Gastrocnemius medialis (tissue), 4 donors: ENCODE data around the gene SMCHD1. TPM values are rescaled to one million over a fixed set of nuclear protein-coding genes. Genes with fewer than 3 reads are reported as not detected.

Source experiments
- ATAC-seq, 2 donors: fragments of 150-250 bp; one replicate each; pipeline ENCODE4 v1.9.1; 2016
- DNase-seq, 2 donors: peaks; one replicate each; pipeline ENCODE4 v3.0.0-alpha.2; 2019
- H3K27ac ChIP-seq, 4 donors: fragments of 200-600 bp; sonication (generic); 1 replicate in 1 of 4; 2 replicates in 3 of 4; pipeline ENCODE4 v1.5.1; 2016 to 2018; ENCODE audit warnings: mild to moderate bottlenecking in 2 of 4, moderate library complexity in 1 of 4
- H3K27me3 ChIP-seq, 3 donors: fragments of 200-600 bp; sonication (generic) in 2 of 3; 1 replicate in 1 of 3; 2 replicates in 2 of 3; pipeline versions ENCODE4 v1.5.1 to v1.6.0; 2016 to 2019; ENCODE audit warnings: mild to moderate bottlenecking in 1 of 3, moderate library complexity in 1 of 3
- H3K36me3 ChIP-seq, 2 donors: fragments of 200-600 bp; sonication (generic) in 1 of 2; one replicate each; pipeline ENCODE4 v1.5.1; 2017 to 2018
- H3K4me1 ChIP-seq, 2 donors: fragments of 200-600 bp; sonication (generic) in 1 of 2; one replicate each; pipeline ENCODE4 v1.5.1; 2016 to 2017; ENCODE audit warnings: mild to moderate bottlenecking in 2 of 2
- H3K4me3 ChIP-seq, 4 donors: fragments of 200-600 bp; sonication (generic) in 3 of 4; 1 replicate in 1 of 4; 2 replicates in 3 of 4; pipeline ENCODE4 v1.5.1; 2016 to 2019; ENCODE audit warnings: mild to moderate bottlenecking in 2 of 4
- H3K9me3 ChIP-seq, 3 donors: fragments of 200-600 bp; sonication (generic) in 2 of 3; 1 replicate in 1 of 3; 2 replicates in 2 of 3; pipeline ENCODE4 v1.5.1; 2016 to 2019
- POLR2A ChIP-seq, 2 donors: fragments of 450-650 bp; IDR thresholded peaks; one replicate each; pipeline ENCODE4 v1.6.1; 2017; ENCODE audit warnings: antibody characterized with exemption in 2 of 2, mild to moderate bottlenecking in 2 of 2, moderate library complexity in 2 of 2
- in situ Hi-C, 4 donors: fragments of 200-750 bp; cut with MboI; loops; one replicate each; pipeline versions ENCODE4 v1.15.0 to v1.8.0; 2017; ENCODE audit warnings: low sequenced_read_pairs in 4 of 4
- intact Hi-C: fragments of 100-400 bp; cut with DNase I; formaldehyde crosslinking; loops from one replicate; pipeline ENCODE4 v1.15.1; 2023; ENCODE audit warnings: low total_unique reads
- total RNA-seq, 4 donors: library from RNA; depleted of rRNA; stranded (reverse); fragments of >200 nt; gene quantifications; one replicate each; pipeline versions ENCODE4 v1.1.0 to v1.2.3, GENCODE V29; 2016
- TF ChIP-seq, protein P1 (sequence below), 5 experiments: fragments of 450-650 bp in 3 of 5; fragments of 200-600 bp in 2 of 5; sonication (generic) in 2 of 5; IDR thresholded peaks in 4 of 5; conservative IDR thresholded peaks in 1 of 5; 1 replicate in 4 of 5; 2 replicates in 1 of 5; pipeline ENCODE4 v1.5.1; 2016 to 2019; ENCODE audit warnings: antibody characterized with exemption in 5 of 5, mild to moderate bottlenecking in 3 of 5, moderate library complexity in 3 of 5

The SMCHD1 gene
- total RNA-seq, 4 donors from 2014 or later = 16.2 to 43.6 (median 22.7) TPM

- no peak for ATAC-seq
- intact Hi-C loops = no loop called here
- TF ChIP-seq POLR2A (IDR thresholded peaks at IDR 0.05) = no peak
- TF ChIP-seq, protein P1, sequence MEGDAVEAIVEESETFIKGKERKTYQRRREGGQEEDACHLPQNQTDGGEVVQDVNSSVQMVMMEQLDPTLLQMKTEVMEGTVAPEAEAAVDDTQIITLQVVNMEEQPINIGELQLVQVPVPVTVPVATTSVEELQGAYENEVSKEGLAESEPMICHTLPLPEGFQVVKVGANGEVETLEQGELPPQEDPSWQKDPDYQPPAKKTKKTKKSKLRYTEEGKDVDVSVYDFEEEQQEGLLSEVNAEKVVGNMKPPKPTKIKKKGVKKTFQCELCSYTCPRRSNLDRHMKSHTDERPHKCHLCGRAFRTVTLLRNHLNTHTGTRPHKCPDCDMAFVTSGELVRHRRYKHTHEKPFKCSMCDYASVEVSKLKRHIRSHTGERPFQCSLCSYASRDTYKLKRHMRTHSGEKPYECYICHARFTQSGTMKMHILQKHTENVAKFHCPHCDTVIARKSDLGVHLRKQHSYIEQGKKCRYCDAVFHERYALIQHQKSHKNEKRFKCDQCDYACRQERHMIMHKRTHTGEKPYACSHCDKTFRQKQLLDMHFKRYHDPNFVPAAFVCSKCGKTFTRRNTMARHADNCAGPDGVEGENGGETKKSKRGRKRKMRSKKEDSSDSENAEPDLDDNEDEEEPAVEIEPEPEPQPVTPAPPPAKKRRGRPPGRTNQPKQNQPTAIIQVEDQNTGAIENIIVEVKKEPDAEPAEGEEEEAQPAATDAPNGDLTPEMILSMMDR (IDR thresholded peaks at IDR 0.05 in 4 of 5, conservative IDR thresholded peaks at IDR 0.05 in 1 of 5) = no peak
These were observed 42.5 kb upstream of the SMCHD1 start for GRCh38 chr18:2612996-2613395.

DNA sequence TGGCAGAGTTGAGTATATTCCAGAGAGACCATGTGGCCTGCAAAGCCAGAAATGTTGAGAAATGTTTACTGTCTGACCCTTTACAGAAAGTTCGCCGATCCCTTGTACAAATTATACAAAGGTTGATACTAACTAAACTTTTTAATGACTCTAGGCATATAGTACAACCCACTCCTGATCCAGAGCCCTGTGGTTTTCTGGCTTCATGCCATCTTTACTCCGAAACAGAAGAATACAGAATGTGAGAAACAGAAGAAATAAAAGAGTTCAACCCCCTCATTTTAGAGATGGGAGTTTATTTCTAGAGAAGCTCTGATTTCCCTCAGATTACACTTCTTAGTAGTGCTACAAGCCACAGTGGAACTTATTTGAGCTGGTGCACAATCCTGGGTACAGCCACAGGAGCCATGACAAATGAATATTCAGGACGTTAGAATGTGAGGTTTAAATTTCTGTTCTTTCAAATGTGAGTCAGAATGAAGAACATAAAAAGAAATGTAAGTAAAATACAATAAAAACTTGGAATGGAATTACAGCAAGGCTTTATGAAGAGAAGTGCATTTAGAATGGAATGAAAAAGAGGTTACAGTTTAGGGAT is 38.0 kb upstream of the SMCHD1 start:
- no peak overlapping the region for H3K27ac ChIP-seq
- DNase-seq (no peak), ATAC-seq (no peak)
- H3K9me3 ChIP-seq = no peaks in the 10 kb centered on the region
- TF ChIP-seq POLR2A (IDR thresholded peaks at IDR 0.05) = no peak
- TF ChIP-seq, protein P1 (IDR thresholded peaks at IDR 0.05 in 4 of 5, conservative IDR thresholded peaks at IDR 0.05 in 1 of 5) = no peak
- H3K27me3 ChIP-seq = no peaks in the 10 kb centered on the region
- H3K36me3 ChIP-seq = no peaks in the 10 kb centered on the region
- in situ Hi-C loops = no loop called here
- intact Hi-C loops = no loop called here
- H3K4me3 ChIP-seq = no peak overlapping the region
- H3K4me1 ChIP-seq = no peaks in the 10 kb centered on the region

More at GRCh38 chr18:2612996-2613395, 42.5 kb upstream of the SMCHD1 start:
- no peaks in the 10 kb centered on the region for H3K27me3 ChIP-seq
- DNase-seq = no peak
- no peaks in the 10 kb centered on the region for H3K36me3 ChIP-seq
- no peak overlapping the region for H3K4me3 ChIP-seq
- no peaks in the 10 kb centered on the region for H3K9me3 ChIP-seq
- no peak overlapping the region for H3K27ac ChIP-seq
- in situ Hi-C loops = no loop called here
- no peaks in the 10 kb centered on the region for H3K4me1 ChIP-seq

GRCh38 chr18:2618009-2618408 is 37.5 kb upstream of the SMCHD1 start:
- H3K4me3 ChIP-seq = no peak overlapping the region
- H3K27me3 ChIP-seq = no peaks in the 10 kb centered on the region
- no peaks in the 10 kb centered on the region for H3K4me1 ChIP-seq
- no peaks in the 10 kb centered on the region for H3K36me3 ChIP-seq
- intact Hi-C loops = no loop called here
- H3K27ac ChIP-seq = no peak overlapping the region
- no peak for TF ChIP-seq POLR2A (IDR thresholded peaks at IDR 0.05)
- TF ChIP-seq, protein P1 (IDR thresholded peaks at IDR 0.05 in 4 of 5, conservative IDR thresholded peaks at IDR 0.05 in 1 of 5) = no peak
- no peak for DNase-seq
- no peak for ATAC-seq
- in situ Hi-C loops = no loop called here
- H3K9me3 ChIP-seq = no peaks in the 10 kb centered on the region

DNA sequence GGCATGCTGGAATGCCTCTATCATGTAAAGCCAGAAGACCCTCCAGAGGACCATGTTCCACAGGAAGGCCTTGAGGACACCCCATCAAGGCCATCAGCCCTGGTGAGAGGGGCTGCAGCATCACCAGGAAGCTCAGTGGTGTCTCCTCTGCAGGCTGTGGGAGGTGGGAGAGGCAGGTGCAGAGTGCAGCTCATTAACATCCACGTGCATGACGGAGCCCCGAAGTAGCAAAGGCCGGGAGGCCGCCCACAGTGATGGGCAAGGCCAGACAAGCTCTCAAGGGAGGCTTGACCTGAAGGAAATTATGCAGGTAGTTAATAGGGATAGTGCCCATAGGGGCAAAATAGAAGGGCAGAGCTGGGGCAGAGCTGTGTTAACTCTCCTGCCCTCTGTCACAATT is 30.3 kb upstream of the SMCHD1 start:
- Histone ChIP-seq H3K27me3 (no peaks in the 10 kb centered on the region), H3K4me1 (no peaks in the 10 kb centered on the region), H3K36me3 (no peaks in the 10 kb centered on the region), H3K9me3 (no peaks in the 10 kb centered on the region), H3K4me3 (no peak overlapping the region), H3K27ac (no peak overlapping the region)
- ATAC-seq (no peak), DNase-seq (no peak)
- in situ Hi-C loops = no loop called here
- TF ChIP-seq, protein P1 (IDR thresholded peaks at IDR 0.05 in 4 of 5, conservative IDR thresholded peaks at IDR 0.05 in 1 of 5) = no peak
- TF ChIP-seq POLR2A (IDR thresholded peaks at IDR 0.05) = no peak
- intact Hi-C loops = no loop called here

DNA sequence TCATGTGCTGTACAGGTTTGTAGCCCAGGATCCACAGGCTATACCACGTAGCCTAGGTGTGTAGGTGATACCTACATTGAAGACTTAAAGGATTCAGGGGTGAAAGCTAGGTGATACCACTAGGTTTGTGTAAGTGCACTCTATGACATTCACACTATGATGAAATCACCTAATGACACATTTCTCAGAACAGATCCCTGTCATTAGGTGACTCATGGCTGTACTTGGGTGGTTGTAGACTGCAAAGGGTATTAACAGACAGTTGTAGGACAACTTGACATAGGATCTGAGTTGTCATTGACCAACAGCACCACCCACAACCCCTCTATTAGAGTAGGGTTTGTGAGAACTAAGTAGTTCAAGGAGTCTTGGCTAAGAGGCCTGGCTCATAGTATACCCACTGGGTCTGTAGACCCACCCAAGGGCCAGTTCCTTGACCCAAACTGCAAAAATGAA is 27.7 kb upstream of the SMCHD1 start:
- no peaks in the 10 kb centered on the region for H3K9me3 ChIP-seq
- no peak for DNase-seq
- H3K36me3 ChIP-seq = no peaks in the 10 kb centered on the region
- in situ Hi-C loops (no loop called here), intact Hi-C loops (no loop called here)
- no peaks in the 10 kb centered on the region for H3K27me3 ChIP-seq
- ATAC-seq = no peak
- no peaks in the 10 kb centered on the region for H3K4me1 ChIP-seq
- H3K4me3 ChIP-seq = no peak overlapping the region
- TF ChIP-seq, protein P1 (IDR thresholded peaks at IDR 0.05 in 4 of 5, conservative IDR thresholded peaks at IDR 0.05 in 1 of 5) = no peak
- H3K27ac ChIP-seq = no peak overlapping the region
